GF-D8 (cell line): Measurements from ENCODE around the gene EIF4E3.
A peak's percentile ranks its signal among the peaks of the same experiment; 100 is the strongest.

ENCODE experiments used
- DNase-seq: peaks from one replicate; lab custom pipeline; 2025; lab: John Stamatoyannopoulos, UW

EIF4E3 gene

DNA sequence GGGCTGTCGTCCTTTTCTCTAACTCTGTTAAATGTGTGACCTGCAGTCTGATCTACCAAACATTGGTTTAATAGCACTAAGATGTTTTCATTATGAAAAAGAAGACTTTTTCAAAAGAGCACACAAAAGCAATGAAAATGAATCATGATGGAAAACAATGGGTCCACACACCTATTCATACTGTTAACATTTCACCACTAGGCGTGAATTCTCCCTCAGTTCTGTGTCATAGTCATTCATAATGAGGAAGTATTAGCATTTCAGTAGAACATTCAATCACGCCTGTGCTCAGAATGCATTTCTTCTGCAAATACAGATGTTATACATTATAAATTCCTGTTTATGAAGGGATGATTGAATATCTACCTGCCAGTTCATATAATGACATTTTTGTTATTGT is 35.9 kb downstream of the EIF4E3 start:
- no peak for DNase-seq

DNA sequence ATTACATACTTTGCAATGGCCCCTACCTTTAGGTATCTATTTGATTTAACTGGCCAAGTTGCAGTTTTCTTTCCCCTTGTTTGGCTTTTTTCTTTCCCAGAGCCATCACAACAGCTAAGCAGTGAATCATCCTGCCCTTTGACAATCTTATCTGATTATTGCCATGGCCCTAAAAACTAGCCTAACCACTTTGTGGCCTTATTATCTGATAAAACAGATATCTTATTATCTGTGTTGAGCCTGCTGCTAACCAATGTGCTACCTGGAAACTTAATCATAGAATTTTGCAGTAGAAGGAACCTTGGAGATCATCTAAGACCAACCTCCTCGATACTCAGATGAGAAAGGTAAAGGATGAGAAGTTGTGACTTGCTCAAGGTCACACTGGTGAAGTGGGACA is 37.1 kb downstream of the EIF4E3 start:
- DNase-seq: no peak

DNA sequence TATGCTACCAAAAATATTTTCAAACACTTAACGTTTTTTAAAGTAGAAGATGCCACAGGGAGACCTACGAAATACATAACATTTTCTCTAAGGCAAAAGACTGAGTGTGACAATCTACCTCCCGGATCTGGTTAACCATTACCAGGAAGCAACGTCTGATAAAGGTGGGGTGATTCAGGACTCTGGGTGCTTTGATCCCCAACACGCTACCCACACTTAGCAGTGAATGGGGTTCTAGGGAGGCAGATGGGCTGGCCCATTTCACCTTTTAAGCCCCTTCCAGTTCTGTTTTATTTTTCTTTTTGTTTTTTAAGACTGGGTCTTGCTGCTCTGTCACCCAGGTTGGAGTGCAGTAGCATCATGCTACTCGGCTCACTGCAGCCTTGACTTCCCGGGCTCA is 39.5 kb downstream of the EIF4E3 start:
- no peak for DNase-seq

GRCh38 chr3:71684757-71685386 is 40.3 kb downstream of the EIF4E3 start:
- DNase-seq: no peak

- DNase-seq: no peak
Observed at GRCh38 chr3:71684046-71684756, 41.0 kb downstream of the EIF4E3 start.

DNA sequence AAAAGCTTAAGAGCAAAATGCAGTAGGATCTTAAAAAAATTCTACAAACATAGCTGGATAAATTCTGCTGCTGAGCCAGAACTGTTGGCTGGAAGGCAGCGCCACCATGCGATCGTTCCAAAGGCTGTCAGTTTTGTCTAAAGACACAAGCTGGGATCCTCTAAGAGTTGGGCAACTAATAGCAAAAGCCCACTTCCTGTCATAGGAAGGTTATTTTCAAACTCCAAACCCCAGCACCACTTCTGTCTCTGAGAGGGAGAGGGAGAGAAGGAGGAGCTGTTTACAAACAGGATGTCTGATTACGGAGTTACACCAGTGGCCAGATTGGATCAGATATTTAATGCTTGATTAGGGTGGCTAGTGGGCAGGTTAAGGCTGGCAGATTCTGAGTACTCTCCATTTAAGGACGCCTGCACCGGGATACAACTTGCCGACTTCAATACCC is 44.0 kb downstream of the EIF4E3 start:
- DNase-seq: peak; percentile 35

- no peak for DNase-seq
Observed at GRCh38 chr3:71680603-71681002, 44.6 kb downstream of the EIF4E3 start.

DNA sequence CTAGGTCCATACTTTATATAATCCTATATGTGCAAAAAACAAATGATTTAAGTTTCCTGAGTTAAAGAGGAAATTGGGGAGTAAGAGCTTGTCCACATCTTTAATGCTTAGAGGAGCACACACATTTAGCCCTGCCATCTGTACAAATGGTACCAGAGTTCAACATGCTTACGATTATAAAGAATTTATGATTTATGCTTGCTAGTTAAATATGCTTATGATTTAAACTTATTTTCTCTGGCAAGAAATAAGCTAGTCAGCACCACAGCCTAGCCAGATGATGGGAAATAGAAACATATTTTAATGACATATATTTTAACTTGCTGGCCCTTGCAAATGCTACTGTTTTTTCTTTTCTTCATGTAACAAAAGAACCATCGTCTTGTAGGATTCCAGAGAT is 48.3 kb downstream of the EIF4E3 start:
- no peak for DNase-seq

DNA sequence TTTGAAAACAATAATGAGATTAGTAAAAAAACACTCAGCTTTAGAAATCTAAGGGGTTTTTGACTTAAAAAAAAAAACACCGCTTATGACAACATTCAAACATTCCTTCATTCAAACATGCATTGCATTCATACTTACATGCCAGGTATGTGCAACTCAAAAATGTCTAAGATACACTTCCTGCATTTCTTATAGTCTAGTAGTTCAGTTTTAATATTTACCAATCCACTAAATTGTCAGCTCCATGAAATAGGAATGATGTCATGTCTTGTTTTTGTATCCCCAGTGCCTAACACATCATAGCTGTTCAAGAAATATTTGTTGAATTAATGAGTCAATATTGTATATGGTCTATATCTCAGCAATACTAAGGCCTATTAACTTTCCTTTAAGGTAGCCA is 51.7 kb downstream of the EIF4E3 start:
- DNase-seq: no peak

DNA sequence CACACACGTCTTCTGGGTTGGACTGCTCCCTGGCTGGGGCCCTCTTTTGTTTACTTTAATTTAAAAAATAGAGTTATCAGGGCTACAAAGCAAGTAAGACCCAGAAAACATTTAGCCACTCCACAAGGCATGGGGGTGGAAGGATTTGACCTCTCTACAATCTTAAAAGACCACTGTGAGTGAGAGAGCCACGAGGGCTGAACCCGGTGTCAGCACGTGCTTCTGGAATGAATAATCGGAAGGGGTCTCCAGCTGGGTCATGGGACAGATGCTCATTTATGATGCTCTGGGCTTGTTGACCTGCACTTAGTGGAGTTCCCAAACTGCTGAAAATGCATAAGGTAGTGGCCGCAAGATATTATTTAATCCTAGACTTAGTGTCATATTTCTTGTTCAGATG is 52.4 kb downstream of the EIF4E3 start:
- no peak for DNase-seq

DNA sequence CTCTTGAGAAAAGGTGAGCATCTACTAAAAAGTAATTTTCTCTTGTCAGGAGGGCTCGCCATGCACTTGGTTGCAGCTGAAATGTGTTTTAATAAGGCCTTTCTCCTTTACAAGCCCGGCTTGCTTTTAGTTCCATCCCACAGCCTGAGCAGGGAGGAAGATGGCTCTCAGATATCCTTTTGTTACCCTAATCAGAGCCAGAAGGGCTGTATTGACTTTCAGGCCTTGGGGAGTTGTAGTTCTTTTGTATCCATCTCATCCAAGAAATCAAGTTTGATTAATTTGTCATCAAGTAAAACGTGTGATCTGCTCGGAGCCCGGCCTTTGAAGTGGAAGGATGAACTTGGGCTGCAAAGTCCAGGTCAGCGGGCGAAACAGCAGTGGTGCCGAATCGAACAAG is 52.9 kb downstream of the EIF4E3 start:
- no peak for DNase-seq

DNA sequence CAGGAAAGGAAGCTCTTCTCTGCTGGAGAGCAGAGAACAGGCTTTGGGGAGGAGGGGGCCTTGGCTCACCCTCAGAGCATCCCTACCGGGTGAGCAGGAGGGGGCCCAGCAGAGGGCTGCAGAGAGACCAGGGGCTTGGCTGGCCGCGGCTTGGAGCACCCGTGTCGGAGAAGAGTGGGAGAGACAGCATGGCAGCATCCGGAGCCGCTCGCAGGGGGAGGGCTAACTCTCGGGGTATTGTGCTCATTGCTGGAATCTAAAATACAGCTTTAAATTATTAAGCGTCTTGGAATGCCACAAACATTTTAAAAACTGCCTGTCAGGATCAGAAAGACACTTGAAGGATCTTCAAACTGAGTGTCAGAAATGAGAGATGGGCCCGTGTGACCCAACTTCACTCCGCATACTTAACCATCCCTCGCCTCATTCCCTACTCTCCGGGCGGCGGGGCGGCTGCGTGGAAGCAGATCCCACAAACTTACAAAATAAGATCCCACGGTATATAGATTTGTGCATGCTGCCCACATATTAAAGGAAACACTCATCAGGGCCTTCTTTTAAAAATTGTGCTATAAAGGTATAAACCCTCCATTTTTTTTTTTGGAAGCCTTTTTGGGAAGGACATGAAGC is 53.9 kb downstream of the EIF4E3 start:
- DNase-seq: no peak

- no peak for DNase-seq
Observed at GRCh38 chr3:71662568-71662967, 62.6 kb downstream of the EIF4E3 start.

DNA sequence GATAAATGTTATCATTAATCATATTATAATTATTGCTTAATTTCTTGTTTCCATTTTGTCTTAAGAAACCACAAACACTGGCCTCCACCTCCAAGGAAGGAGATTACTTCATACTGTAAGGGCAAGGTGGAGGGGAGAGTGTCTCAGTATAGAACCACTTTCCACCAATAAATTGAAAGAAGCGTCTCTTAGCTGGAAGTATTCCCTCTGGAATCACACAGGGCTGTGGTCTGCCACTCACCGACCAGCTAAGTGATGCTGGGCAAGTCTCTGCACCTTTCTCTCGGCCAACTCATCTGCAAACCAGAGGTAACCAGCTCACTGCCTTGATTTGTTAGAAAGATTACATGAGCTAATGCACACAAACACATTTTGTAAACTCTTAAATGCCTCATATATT is 63.1 kb downstream of the EIF4E3 start:
- no peak for DNase-seq

GRCh38 chr3:71659864-71660591 is 65.2 kb downstream of the EIF4E3 start:
- no peak for DNase-seq

DNA sequence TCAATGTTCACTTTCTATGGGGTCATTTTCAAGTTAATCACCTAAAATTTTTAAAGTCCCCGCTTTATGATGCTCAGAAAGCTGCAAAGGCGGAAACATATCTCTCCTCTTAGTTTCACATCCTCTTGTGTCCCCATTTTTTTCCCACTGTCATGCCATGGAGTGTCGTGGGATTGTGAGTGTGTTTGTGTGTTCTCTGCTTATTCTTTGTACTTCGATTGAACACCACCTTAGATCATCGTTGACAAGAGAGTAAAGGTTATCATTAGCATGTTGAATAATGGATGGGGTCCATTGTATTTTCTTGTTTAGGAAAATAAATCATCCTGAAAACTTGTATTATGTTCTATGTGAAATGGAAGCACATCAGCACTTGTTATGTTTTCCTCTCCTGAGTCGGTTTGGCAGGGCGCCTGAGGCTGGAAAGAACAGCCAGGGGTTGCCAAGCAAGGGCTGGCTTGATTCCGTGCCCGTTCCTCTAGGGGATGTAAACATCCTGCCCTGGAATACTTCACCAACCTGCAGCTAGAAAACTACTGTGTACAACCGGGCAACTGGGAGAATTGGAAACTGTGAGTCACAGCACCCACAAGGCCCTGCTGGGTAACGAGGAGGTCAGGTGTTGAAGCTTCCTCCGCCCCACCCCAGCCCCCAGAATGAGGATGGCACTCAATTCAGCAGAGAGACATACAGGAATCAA is 67.2 kb downstream of the EIF4E3 start:
- DNase-seq: no peak

GRCh38 chr3:71655061-71655460 is 70.1 kb downstream of the EIF4E3 start:
- DNase-seq: no peak

- DNase-seq: no peak
Observed at GRCh38 chr3:71653414-71653807, 71.8 kb downstream of the EIF4E3 start.

- DNase-seq: peak; percentile 14
Observed at GRCh38 chr3:71652781-71653413, 72.3 kb downstream of the EIF4E3 start.

- no peak for DNase-seq
Observed at GRCh38 chr3:71651625-71652024, 73.6 kb downstream of the EIF4E3 start.

GRCh38 chr3:71650372-71650771 is 74.8 kb downstream of the EIF4E3 start:
- no peak for DNase-seq

- no peak for DNase-seq
Observed at GRCh38 chr3:71649757-71650156, 75.4 kb downstream of the EIF4E3 start.
